HG02943 (cell line): ENCODE results near the gene PIK3C2G.
"Not testable (repeated sequence)": the region's sequence is repeated elsewhere in the genome, so short reads cannot be mapped to it uniquely, and the experiment has no call there.

Experiments
- ATAC-seq: cut with Tn5 transposase; IDR thresholded peaks from one replicate; pipeline ENCODE4 v1.9.1; 2021; ENCODE audit warnings: mild to moderate bottlenecking, low read depth, moderate library complexity; ENCODE audit not compliant: unreplicated experiment

Gene PIK3C2G

GRCh38 chr12:18261273-18261672 is at the start of gene PIK3C2G:
PIK3C2G (plus strand) TSS chr12:18261518; CDS start chr12:18282082, 20,564 bp downstream.
- no peak for ATAC-seq

GRCh38 chr12:18217966-18218365 is 43.4 kb upstream of the PIK3C2G start:
- ATAC-seq: no peak

GRCh38 chr12:18221726-18222125 is 39.6 kb upstream of the PIK3C2G start:
- ATAC-seq: no peak

GRCh38 chr12:18222699-18223098 is 38.6 kb upstream of the PIK3C2G start:
- no peak for ATAC-seq

- ATAC-seq: no peak
These were observed 36.6 kb upstream of the PIK3C2G start for GRCh38 chr12:18224745-18225144.

GRCh38 chr12:18239526-18239925 is 21.8 kb upstream of the PIK3C2G start:
- ATAC-seq: no peak

- ATAC-seq: no peak
These were observed 18.8 kb upstream of the PIK3C2G start for GRCh38 chr12:18242380-18243089.

GRCh38 chr12:18243238-18243637 is 18.1 kb upstream of the PIK3C2G start:
- ATAC-seq: no peak

- ATAC-seq: no peak
These were observed 15.3 kb upstream of the PIK3C2G start for GRCh38 chr12:18246066-18246465.

- no peak for ATAC-seq
These were observed 10.9 kb upstream of the PIK3C2G start for GRCh38 chr12:18250313-18250916.

GRCh38 chr12:18254081-18254480 is 7.2 kb upstream of the PIK3C2G start:
- ATAC-seq: no peak

- ATAC-seq: not testable (repeated sequence)
These were observed 6.3 kb upstream of the PIK3C2G start for GRCh38 chr12:18255004-18255403.

- ATAC-seq: no peak
These were observed 4.1 kb upstream of the PIK3C2G start for GRCh38 chr12:18257251-18257650.

GRCh38 chr12:18258929-18259328 is 2.4 kb upstream of the PIK3C2G start:
- no peak for ATAC-seq

GRCh38 chr12:18259906-18260682 is 1.2 kb upstream of the PIK3C2G start:
- ATAC-seq: no peak

GRCh38 chr12:18261906-18262305 is 588 bp downstream of the PIK3C2G start:
- ATAC-seq: no peak

- ATAC-seq: no peak
These were observed 1.2 kb downstream of the PIK3C2G start for GRCh38 chr12:18262514-18262913.

GRCh38 chr12:18264581-18265075 is 3.3 kb downstream of the PIK3C2G start:
- ATAC-seq: no peak

- ATAC-seq: no peak
These were observed 6.2 kb downstream of the PIK3C2G start for GRCh38 chr12:18267427-18268099.

GRCh38 chr12:18270958-18271460 is 9.7 kb downstream of the PIK3C2G start:
- ATAC-seq: no peak

- no peak for ATAC-seq
These were observed 14.7 kb downstream of the PIK3C2G start for GRCh38 chr12:18275981-18276380.
